Myometrial cell (primary cell): ENCODE data around the gene DHX58. TPM values are rescaled to one million over a fixed set of nuclear protein-coding genes. Genes with fewer than 3 reads are reported as not detected.

Experiments used
- total RNA-seq: library from RNA; depleted of rRNA; stranded (reverse); fragments of >200 nt; gene quantifications from 2 replicates; pipeline ENCODE4 v1.2.3, GENCODE V29; 2015

The DHX58 gene
- total RNA-seq = 9.8 and 9.9 TPM in 2 replicates

DNA sequence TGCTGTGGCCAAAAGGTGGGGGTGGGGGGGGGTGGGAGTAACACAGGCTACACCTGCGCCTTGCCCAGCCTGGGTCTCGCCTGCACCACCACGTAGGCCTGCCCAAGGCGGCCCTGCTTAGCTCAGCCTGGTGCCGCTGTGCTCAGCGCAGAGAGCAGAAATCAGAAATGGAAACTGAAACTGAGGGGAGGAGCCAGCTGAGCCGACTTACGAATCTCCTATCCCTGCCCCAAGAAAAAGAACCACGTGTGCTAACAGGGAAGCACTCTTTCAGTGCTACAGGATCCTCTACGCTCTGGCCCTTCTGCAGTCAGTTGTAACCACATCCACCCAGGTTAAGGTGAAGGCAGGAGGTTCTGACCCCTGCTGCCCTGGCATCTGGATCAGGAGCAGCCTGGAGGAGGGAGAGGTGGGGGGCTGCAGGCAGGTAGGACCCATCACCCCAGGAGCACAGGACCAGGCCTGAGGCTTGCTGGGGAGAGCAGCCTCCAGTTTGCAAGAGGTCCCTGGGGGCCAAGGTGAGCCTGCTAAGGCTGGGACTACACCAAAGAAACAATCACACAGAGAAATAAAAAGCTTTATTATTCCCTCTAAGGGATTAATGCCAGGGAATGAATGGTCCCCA lies at the start of gene DHX58:
TSS of gene DHX58 (minus strand) at position 163 of the 625 bp plus-strand sequence. CDS start 822 bp downstream, outside the sequence.

DNA sequence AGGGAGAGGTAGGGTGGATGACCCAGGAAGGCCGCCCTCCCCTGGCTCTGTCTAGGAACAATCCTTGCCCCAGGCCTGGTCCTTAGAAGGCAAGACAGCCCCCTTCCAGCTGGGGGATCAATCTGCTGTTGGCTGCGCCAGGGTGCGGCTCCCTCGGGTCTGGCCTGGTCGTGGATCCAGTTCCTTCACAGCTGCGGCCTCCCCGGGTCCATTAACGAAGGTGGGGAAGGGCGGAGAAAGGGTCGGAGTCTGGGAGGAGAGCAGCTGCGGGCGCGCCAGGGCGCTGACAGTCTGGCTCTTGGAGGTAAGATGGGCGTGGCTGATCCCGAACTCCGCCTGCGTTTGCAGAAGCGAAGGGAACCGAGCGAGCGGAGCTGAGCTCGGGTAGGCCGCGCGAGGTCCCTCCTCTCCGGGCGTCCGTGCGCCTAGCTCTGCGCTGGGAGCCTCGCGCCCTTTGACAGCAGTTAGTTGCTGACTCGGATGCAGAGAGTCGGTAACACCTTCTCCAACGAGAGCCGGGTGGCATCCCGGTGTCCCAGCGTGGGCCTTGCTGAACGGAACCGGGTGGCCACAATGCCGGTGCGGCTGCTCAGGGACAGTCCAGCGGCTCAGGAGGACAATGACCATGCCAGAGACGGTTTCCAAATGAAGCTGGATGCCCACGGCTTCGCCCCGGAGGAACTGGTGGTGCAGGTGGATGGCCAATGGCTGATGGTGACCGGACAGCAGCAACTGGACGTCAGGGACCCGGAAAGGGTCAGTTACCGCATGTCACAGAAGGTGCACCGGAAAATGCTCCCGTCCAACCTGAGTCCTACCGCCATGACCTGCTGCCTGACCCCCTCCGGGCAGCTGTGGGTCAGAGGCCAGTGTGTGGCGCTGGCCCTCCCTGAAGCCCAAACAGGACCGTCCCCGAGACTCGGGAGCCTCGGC lies 10.1 kb upstream of the DHX58 start, which contains the start of gene HSPB9:
TSS of gene HSPB9 (plus strand) at position 434 of the 933 bp plus-strand sequence. CDS start at position 481, 47 bp downstream.

DNA sequence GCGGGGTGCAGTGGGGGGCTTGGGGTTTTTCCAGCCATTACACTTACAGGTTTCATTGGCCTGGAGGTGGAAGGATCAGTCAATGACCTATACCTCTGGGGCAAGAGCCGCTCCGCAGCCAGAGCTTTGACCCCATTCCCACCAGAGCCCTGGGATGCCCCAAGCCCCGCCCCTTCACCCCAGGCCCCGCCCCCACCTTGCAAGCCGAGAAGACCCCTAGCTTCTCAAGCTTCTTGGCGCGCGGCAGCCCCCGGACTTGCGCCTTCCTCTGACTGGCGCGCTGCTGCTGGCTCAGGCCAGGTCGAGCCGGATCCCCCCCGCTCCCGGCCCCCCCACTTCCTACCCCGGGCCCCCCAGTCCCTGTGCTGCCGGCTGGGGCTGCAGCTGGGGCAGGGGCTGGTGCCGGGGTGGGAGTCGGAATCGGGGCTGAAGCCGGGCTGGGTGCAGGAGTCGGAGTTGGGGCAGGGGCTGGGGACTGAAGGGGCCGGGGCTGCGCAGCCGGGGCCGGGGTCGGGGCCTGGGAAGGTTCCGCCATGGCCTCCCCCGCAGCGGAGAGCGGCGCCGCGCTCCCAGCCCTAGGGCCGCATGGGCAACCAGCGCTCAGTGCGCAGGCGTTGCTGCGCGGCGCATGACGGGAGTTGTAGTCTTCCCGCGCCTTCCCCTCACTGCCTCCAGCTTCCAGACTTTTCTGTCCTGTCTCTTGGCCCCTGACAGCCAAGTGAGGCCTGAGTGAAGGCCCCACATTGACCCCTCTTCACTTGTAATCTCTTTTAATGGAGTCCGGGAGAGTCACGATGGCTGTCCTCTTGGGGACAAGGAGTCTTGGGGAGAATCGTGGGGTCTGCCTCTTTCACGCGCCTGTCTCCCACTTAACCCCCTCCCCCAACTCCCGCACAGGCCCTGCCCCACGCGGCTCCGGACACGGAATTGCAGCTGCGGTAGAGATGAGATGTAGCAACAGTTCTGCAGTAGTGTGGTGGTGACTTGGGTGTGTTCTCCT lies 8.6 kb upstream of the DHX58 start, which contains the start of gene KAT2A:
TSS of gene KAT2A (minus strand) at position 598 of the 1,000 bp plus-strand sequence. CDS start at position 535, 63 bp downstream.

DNA sequence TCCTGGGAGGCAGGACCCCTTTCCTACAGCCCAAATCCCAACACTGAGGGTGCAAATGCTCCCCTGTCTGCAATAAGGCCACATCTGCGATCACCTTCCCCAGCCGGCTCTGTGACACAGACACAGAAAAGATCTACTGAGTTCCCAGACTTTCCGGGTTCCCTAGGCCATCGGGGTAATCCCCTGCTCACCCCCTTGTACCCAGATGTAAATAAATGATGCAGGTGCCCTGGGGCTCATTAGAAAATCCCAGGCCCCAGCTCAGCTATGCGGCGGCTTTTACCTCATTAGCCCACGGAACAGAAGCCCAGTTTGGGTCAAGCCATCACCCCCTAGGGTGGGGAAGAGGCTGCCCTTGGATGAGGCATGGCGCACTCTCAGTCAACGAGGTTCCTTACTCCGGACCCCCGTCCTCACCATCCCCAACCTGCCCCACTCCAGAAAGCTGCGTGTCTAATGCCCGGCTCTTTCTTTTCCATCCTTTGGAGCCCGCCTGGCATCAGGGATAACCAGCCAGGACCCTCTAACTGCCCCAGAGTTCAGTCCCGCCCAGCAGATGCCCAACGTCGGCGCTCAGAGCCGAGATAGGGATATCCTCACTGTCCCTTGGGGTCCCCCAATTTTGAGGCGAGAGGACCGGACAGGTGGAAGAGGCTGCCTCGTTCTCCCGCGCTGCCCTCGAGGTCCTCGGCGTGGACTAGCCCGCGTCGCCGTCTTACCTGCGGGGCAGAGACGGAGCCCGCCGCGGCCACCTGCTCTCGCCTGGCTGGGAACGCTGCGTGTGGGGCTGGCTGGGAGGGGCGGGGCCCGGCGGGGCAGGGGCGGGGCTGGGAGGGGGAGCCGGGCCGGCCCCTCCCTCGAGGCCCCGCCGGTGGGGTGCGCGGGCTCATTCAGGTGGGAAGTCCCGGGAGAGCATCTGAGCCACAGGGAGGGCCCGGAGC lies 14.6 kb downstream of the DHX58 start, which contains the start of gene ZNF385C:
TSS of gene ZNF385C (minus strand) at position 783 of the 941 bp plus-strand sequence. CDS start 35,417 bp downstream, outside the sequence.

Other genes with a start within 250 kb of the DHX58 start
- gene KLHL11, start 247.3 kb downstream of the DHX58 start, total RNA-seq = 11.5 and 13.5 TPM in 2 replicates
- 616 and 636 TPM in 2 replicates for gene ACLY, start 193.8 kb downstream of the DHX58 start, total RNA-seq
- gene ODAD4, start 182.1 kb downstream of the DHX58 start, total RNA-seq = 0.71 and 1.7 TPM in 2 replicates
- 79.4 and 83.3 TPM in 2 replicates for gene CNP, start 145.9 kb downstream of the DHX58 start, total RNA-seq
- gene DNAJC7, start 95.3 kb downstream of the DHX58 start, total RNA-seq = 64.6 and 67.3 TPM in 2 replicates
- 42.9 and 52.8 TPM in 2 replicates for gene NKIRAS2, start 92.6 kb downstream of the DHX58 start, total RNA-seq
- under 0.01 TPM in 2 replicates for gene C17orf113, start 62.1 kb downstream of the DHX58 start, total RNA-seq
- gene ZNF385C, start 14.2 kb downstream of the DHX58 start, total RNA-seq = not detected in 2 replicates
- 11.3 and 19.9 TPM in 2 replicates for gene KAT2A, start 8.7 kb upstream of the DHX58 start, total RNA-seq
- gene HSPB9, start 10.1 kb upstream of the DHX58 start, total RNA-seq = not detected in 2 replicates
- 109 and 135 TPM in 2 replicates for gene RAB5C, start 42.3 kb upstream of the DHX58 start, total RNA-seq
- gene KCNH4, start 68.4 kb upstream of the DHX58 start, total RNA-seq = not detected in 2 replicates
- not detected in 2 replicates for gene HCRT, start 72.7 kb upstream of the DHX58 start, total RNA-seq
- 15.2 and 34.3 TPM in 2 replicates for gene GHDC, start 81.8 kb upstream of the DHX58 start, total RNA-seq
- gene STAT5B, start 163.7 kb upstream of the DHX58 start, total RNA-seq = 19.7 and 23.1 TPM in 2 replicates
- 8.3 and 14.1 TPM in 2 replicates for gene STAT5A, start 175.8 kb upstream of the DHX58 start, total RNA-seq